ENCODE data around the gene AGAP1.

DNA sequence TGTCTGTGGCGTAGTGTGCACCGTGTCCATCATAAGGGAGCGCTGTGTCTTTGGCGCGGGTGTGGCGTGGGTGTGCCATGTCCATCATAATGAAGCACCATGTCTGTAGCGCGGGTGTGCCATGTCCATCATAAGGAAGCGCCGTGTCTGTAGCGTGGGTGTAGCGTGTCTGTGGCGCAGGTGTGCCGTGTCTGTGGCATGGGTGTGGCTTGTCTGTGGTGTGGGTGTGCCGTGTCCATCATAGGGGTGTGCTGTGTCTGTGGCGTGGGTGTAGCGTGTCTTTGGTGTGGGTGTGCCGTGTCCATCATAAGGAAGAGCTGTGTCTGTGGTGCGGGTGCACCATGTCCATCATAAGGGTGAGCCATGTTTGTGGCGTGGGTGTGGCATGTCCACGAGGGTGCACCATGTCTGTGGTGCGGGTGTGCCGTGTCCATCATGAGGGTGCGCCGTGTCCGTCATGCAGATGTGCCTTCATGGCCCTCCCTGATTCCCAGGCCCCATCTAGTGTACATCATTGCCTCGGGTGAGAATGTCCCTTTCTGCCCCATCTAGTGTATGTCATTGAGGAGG lies 399.4 kb downstream of the AGAP1 start:
- TF ChIP-seq, protein P1, sequence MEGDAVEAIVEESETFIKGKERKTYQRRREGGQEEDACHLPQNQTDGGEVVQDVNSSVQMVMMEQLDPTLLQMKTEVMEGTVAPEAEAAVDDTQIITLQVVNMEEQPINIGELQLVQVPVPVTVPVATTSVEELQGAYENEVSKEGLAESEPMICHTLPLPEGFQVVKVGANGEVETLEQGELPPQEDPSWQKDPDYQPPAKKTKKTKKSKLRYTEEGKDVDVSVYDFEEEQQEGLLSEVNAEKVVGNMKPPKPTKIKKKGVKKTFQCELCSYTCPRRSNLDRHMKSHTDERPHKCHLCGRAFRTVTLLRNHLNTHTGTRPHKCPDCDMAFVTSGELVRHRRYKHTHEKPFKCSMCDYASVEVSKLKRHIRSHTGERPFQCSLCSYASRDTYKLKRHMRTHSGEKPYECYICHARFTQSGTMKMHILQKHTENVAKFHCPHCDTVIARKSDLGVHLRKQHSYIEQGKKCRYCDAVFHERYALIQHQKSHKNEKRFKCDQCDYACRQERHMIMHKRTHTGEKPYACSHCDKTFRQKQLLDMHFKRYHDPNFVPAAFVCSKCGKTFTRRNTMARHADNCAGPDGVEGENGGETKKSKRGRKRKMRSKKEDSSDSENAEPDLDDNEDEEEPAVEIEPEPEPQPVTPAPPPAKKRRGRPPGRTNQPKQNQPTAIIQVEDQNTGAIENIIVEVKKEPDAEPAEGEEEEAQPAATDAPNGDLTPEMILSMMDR (IDR thresholded peaks at IDR 0.05): no peak
- no peak for TF ChIP-seq POLR2A (IDR thresholded peaks at IDR 0.05)

All from vagina (tissue), 2 donors.